Measurements from ENCODE around the gene DHRS11. TPM values are rescaled to one million over a fixed set of nuclear protein-coding genes. Genes with fewer than 3 reads are reported as not detected.

Gene DHRS11
- total and polyA plus RNA-seq, 2 of the 8 experiments (the other 6 are each of a cell fraction or from before 2014, with no cell fraction given): 29.5 to 63.3 TPM

- H3K4me2 ChIP-seq (ENCODE audit: insufficient read depth in 1 of 2, low read depth in 2 of 2, low read length in 2 of 2): no peak overlapping the region; a peak in 1 of 4 replicates
- H2BK5ac ChIP-seq (ENCODE audit: low read depth, low read length): no peak overlapping the region
- H3K9ac ChIP-seq (replicated peaks in 1 of 4; ENCODE audit: extremely low read depth in 1 of 4, low read depth in 3 of 4, low read length in 3 of 4): no peak overlapping the region
- H3K4me3 ChIP-seq (ENCODE audit: extremely low read depth in 1 of 4, insufficient read depth in 2 of 4, low read depth in 3 of 4, low read length in 4 of 4): no peak overlapping the region
- peaks cover 0 to 3% (median 2%) of the 10 kb centered on the region in 4 experiments; a peak in 3 of 8 replicates for H3K36me3 ChIP-seq (ENCODE audit: control insufficient read depth in 2 of 4, insufficient read depth in 4 of 4, low read length in 3 of 4)
- no peak overlapping the region for H2AK5ac ChIP-seq (ENCODE audit: low read depth, low read length)
- H3K79me1 ChIP-seq (ENCODE audit: low read depth, low read length): peaks cover 2% of the 10 kb centered on the region; the same call in 1 of the 2 replicates
- ChIA-PET POLR2A (ENCODE audit: partially characterized antibody) (interaction anchor here (0.8 to 5.0 kb wide), 3 partner anchors 8 to 64 kb away, joined by 3 to 55 read pairs (median 50); partner anchors contain the start of gene DHRS11), CTCF (ENCODE audit: partially characterized antibody) (interaction anchor here (0.5 to 5.6 kb wide), 4 partner anchors 13 to 504 kb away, joined by 3 to 84 read pairs (median 4); no protein-coding TSS in a partner anchor)
- no peak overlapping the region for H4K8ac ChIP-seq (ENCODE audit: extremely low read depth, insufficient read depth, low read length)
- no peak overlapping the region for H2BK120ac ChIP-seq (replicated peaks; ENCODE audit: low read depth, low read length)
- H3K9me3 ChIP-seq (ENCODE audit: insufficient read depth in 2 of 2, low read depth in 1 of 2, low read length in 1 of 2): no peaks in the 10 kb centered on the region
- H3K18ac ChIP-seq (ENCODE audit: extremely low read depth, low read length): no peak overlapping the region
- H3K14ac ChIP-seq (ENCODE audit: insufficient read length): no peak overlapping the region
- H4K91ac ChIP-seq (replicated peaks; ENCODE audit: insufficient read length, low read length): no peak overlapping the region
- H3K27me3 ChIP-seq (replicated peaks in 1 of 4; ENCODE audit: control insufficient read depth in 3 of 4, extremely low read depth in 1 of 4, insufficient read depth in 3 of 4, low read length in 3 of 4): no peaks in the 10 kb centered on the region
- TF ChIP-seq NRF1 (IDR thresholded peaks at IDR 0.05; ENCODE audit: low read depth, low read length) (no peak), TBP (IDR thresholded peaks at IDR 0.05; ENCODE audit: low read depth, low read length) (no peak), TAF1 (IDR thresholded peaks at IDR 0.05; ENCODE audit: low read depth, low read length) (no peak), EZH2 (IDR thresholded peaks at IDR 0.05; ENCODE audit: low read depth, low read length, severe bottlenecking) (no peak), HDAC2 (IDR thresholded peaks at IDR 0.05; ENCODE audit: borderline replicate concordance in 1 of 2, low read depth in 2 of 2, low read length in 2 of 2) (no peak), JUN (IDR thresholded peaks at IDR 0.05; ENCODE audit: low read depth, low read length) (no peak)
- no peak overlapping the region for H2BK12ac ChIP-seq (ENCODE audit: low read depth, low read length)
- peaks cover 10% of the 10 kb centered on the region for H3K23me2 ChIP-seq (ENCODE audit: low read depth, low read length)
- WGBS, 2 experiments (ENCODE audit: extremely low coverage in 1 of 2, insufficient coverage in 1 of 2, insufficient read length in 1 of 2, insufficient replicate concordance in 2 of 2, low coverage in 1 of 2, low lambda C conversion rate in 2 of 2, missing lambda C conversion rate in 1 of 2): 93% methylated on average over 11 of the region's 11 CpGs; no CpG with 5 or more reads in 1 of the 2 experiments
- no peak overlapping the region for H2AFZ ChIP-seq (ENCODE audit: low read length)
- FAIRE-seq (no peak), DNase-seq (ENCODE audit: low read depth in 1 of 2, low spot score in 2 of 2) (no peak)
- peaks cover 2 to 19% of the 10 kb centered on the region in 2 experiments; a peak in 2 of 4 replicates for H3K79me2 ChIP-seq (ENCODE audit: control insufficient read depth in 1 of 2, insufficient read depth in 2 of 2, low read length in 2 of 2)
- no peak overlapping the region for H3K4ac ChIP-seq (replicated peaks; ENCODE audit: insufficient read length, low read depth, low read length)
- no peak overlapping the region for H4K5ac ChIP-seq (ENCODE audit: insufficient read length, low read depth, low read length)
- no peak overlapping the region for H2BK15ac ChIP-seq (ENCODE audit: low read length)
- H3K27ac ChIP-seq (ENCODE audit: low read depth, low read length): no peak overlapping the region
- no peak overlapping the region for H3K23ac ChIP-seq (ENCODE audit: insufficient read length)
- no peak overlapping the region for H3K56ac ChIP-seq (replicated peaks; ENCODE audit: insufficient read length, low read depth, low read length)
- peaks cover 2 to 5% of the 10 kb centered on the region in 2 experiments for H4K20me1 ChIP-seq (replicated peaks in 1 of 2; ENCODE audit: control insufficient read depth in 1 of 2, insufficient read depth in 2 of 2, low read length in 2 of 2)
- H3K4me1 ChIP-seq (replicated peaks in 1 of 4; ENCODE audit: control insufficient read depth in 3 of 4, insufficient read depth in 4 of 4, low read length in 3 of 4): peaks cover 3 to 15% (median 9%) of the 10 kb centered on the region in 4 experiments
- no peak overlapping the region for H2BK20ac ChIP-seq (ENCODE audit: low read length)
These were observed 8.0 kb downstream of the DHRS11 start for GRCh38 chr17:36599546-36600250.
